NCI-H82 treated with DMSO at 0.1 percent for 48 hours (cell line): ENCODE measurements around the gene TOMM70.
"Not testable (repeated sequence)": the region's sequence is repeated elsewhere in the genome, so short reads cannot be mapped to it uniquely, and the experiment has no call there.

ENCODE experiments used
- DNase-seq: peaks from one replicate; lab custom pipeline; 2025; ENCODE audit not compliant: unreplicated experiment; lab: John Stamatoyannopoulos, UW

Gene TOMM70

GRCh38 chr3:100400780-100401673 is at the start of gene TOMM70, which contains the start of gene LNP1:
Gene TOMM70, minus strand, starts transcription at chr3:100401089. Its CDS starts 140 bp downstream, at chr3:100400949.
Gene LNP1, plus strand, starts transcription at chr3:100401539. Its CDS starts 28,191 bp downstream, at chr3:100429730.
- DNase-seq, result peak; percentile 99

- DNase-seq, result no peak
These were observed 48.3 kb upstream of the TOMM70 start for GRCh38 chr3:100449214-100449613.

- no peak for DNase-seq
These were observed 47.2 kb upstream of the TOMM70 start for GRCh38 chr3:100448079-100448478.

- DNase-seq, result not testable (repeated sequence)
These were observed 46.2 kb upstream of the TOMM70 start for GRCh38 chr3:100447067-100447466.

GRCh38 chr3:100443690-100444089 is 42.8 kb upstream of the TOMM70 start:
- no peak for DNase-seq

GRCh38 chr3:100440895-100441294 is 40.0 kb upstream of the TOMM70 start:
- no peak for DNase-seq

GRCh38 chr3:100438623-100438974 is 37.7 kb upstream of the TOMM70 start:
- no peak for DNase-seq

GRCh38 chr3:100437721-100438622 is 37.1 kb upstream of the TOMM70 start:
- DNase-seq, result peak; percentile 84

- peak; percentile 76 for DNase-seq
These were observed 36.1 kb upstream of the TOMM70 start for GRCh38 chr3:100436951-100437350.

GRCh38 chr3:100429187-100429716 is 28.4 kb upstream of the TOMM70 start:
- DNase-seq, result peak; percentile 18

- DNase-seq, result no peak
These were observed 26.8 kb upstream of the TOMM70 start for GRCh38 chr3:100427699-100428098.

- peak; percentile 67 for DNase-seq
These were observed 25.3 kb upstream of the TOMM70 start for GRCh38 chr3:100426067-100426682.

GRCh38 chr3:100425316-100425715 is 24.4 kb upstream of the TOMM70 start:
- DNase-seq, result no peak

- DNase-seq, result no peak
These were observed 23.4 kb upstream of the TOMM70 start for GRCh38 chr3:100424261-100424660.

GRCh38 chr3:100423611-100424010 is 22.7 kb upstream of the TOMM70 start:
- no peak for DNase-seq

- no peak for DNase-seq
These were observed 20.0 kb upstream of the TOMM70 start for GRCh38 chr3:100420885-100421284.

GRCh38 chr3:100419406-100419805 is 18.5 kb upstream of the TOMM70 start:
- no peak for DNase-seq

GRCh38 chr3:100416863-100417262 is 16.0 kb upstream of the TOMM70 start:
- DNase-seq, result no peak

GRCh38 chr3:100416176-100416575 is 15.3 kb upstream of the TOMM70 start:
- DNase-seq, result no peak

GRCh38 chr3:100413613-100414012 is 12.7 kb upstream of the TOMM70 start:
- no peak for DNase-seq
